GM18951 (cell line): ENCODE results near the gene CD164L2.

Source experiments
- POLR2A ChIP-seq: IDR thresholded peaks from 4 replicates; pipeline ENCODE4 v1.6.1; 2011; ENCODE audit warnings: mild to moderate bottlenecking; ENCODE audit not compliant: insufficient read length, insufficient read depth; ENCODE audit errors: extremely low read depth
- in situ Hi-C: fragments of 300-500 bp; cut with MboI; formaldehyde crosslinking; loops from one replicate; pipeline ENCODE4 v1.12.0; 2022; ENCODE audit warnings: low sequenced_read_pairs, mixed read lengths, inconsistent platforms; ENCODE audit not compliant: unreplicated experiment

The CD164L2 gene

GRCh38 chr1:27372808-27373690, 10.1 kb downstream of the CD164L2 start:
- in situ Hi-C loops: no loop called here

GRCh38 chr1:27372022-27372807, 10.9 kb downstream of the CD164L2 start:
- in situ Hi-C loops: no loop called here

More at GRCh38 chr1:27372808-27373690, 10.1 kb downstream of the CD164L2 start:
- no peak for TF ChIP-seq POLR2A

GRCh38 chr1:27368869-27369582, 14.1 kb downstream of the CD164L2 start:
- no peak for TF ChIP-seq POLR2A
- in situ Hi-C loops: no loop called here

More at GRCh38 chr1:27372022-27372807, 10.9 kb downstream of the CD164L2 start:
- no peak for TF ChIP-seq POLR2A

GRCh38 chr1:27367160-27367650, 15.9 kb downstream of the CD164L2 start:
- TF ChIP-seq POLR2A: no peak
- in situ Hi-C loops: no loop called here

GRCh38 chr1:27366411-27367159, 16.5 kb downstream of the CD164L2 start, which contains the start of gene MAP3K6:
MAP3K6 (minus strand) TSS chr1:27366961; CDS start chr1:27366597, 364 bp downstream.
- in situ Hi-C loops: no loop called here
- no peak for TF ChIP-seq POLR2A

- TF ChIP-seq POLR2A: peak; percentile 31
- in situ Hi-C loops: no loop called here
Measured at GRCh38 chr1:27366113-27366410, 17.1 kb downstream of the CD164L2 start.

GRCh38 chr1:27365372-27366112, 17.6 kb downstream of the CD164L2 start:
- in situ Hi-C loops: no loop called here
- TF ChIP-seq POLR2A: peak; percentile 51

GRCh38 chr1:27364696-27365371, 18.3 kb downstream of the CD164L2 start:
- in situ Hi-C loops: no loop called here
- TF ChIP-seq POLR2A: no peak

GRCh38 chr1:27363766-27364695, 19.1 kb downstream of the CD164L2 start:
- no peak for TF ChIP-seq POLR2A
- in situ Hi-C loops: no loop called here

GRCh38 chr1:27361553-27361952, 21.6 kb downstream of the CD164L2 start:
- in situ Hi-C loops: no loop called here
- TF ChIP-seq POLR2A: no peak
